Muscle of leg (tissue), 16 donors: Measurements from ENCODE around the gene TFPI2. TPM values are rescaled to one million over a fixed set of nuclear protein-coding genes. Genes with fewer than 3 reads are reported as not detected.

Source experiments
- DNase-seq: peaks from one replicate; pipeline ENCODE4 v3.0.0; 2013
- H3K27ac ChIP-seq: one replicate; pipeline ENCODE4 v1.5.1; 2013; ENCODE audit warnings: mild to moderate bottlenecking, low read length, control low read depth
- H3K27me3 ChIP-seq: one replicate; pipeline ENCODE4 v1.6.1; 2013; ENCODE audit warnings: low read length; ENCODE audit not compliant: control insufficient read depth, insufficient read depth
- H3K36me3 ChIP-seq: one replicate; pipeline ENCODE4 v1.6.1; 2013; ENCODE audit warnings: low read length; ENCODE audit not compliant: control insufficient read depth, insufficient read depth
- H3K4me1 ChIP-seq: one replicate; pipeline ENCODE4 v1.6.1; 2013; ENCODE audit warnings: low read length; ENCODE audit not compliant: control insufficient read depth, insufficient read depth
- H3K4me3 ChIP-seq: one replicate; pipeline ENCODE4 v1.5.1; 2013; ENCODE audit warnings: low read length, control low read depth
- H3K9me3 ChIP-seq: replicated peaks from 2 replicates; pipeline ENCODE4 v1.6.1; 2013; ENCODE audit warnings: low read depth, low read length; ENCODE audit not compliant: control insufficient read depth
- WGBS: methylation state at CpG from one replicate; pipeline ENCODE4 v1.1.5; 2013; ENCODE audit warnings: missing lambda C conversion rate; ENCODE audit not compliant: insufficient coverage; 5-methylcytosine and 5-hydroxymethylcytosine counted together
- long read RNA-seq, 11 donors: transcript quantifications; one replicate each; lab custom pipeline, GENCODE V29; 2026
- polyA plus RNA-seq, 8 donors: library from polyadenylated mRNA; unstranded; fragments of 120-200 nt; gene quantifications; one replicate each; pipeline versions ENCODE4 v1.2.1 to v1.2.3, GENCODE V29; 2013; ENCODE audit warnings: inconsistent platforms in 1 of 8, low replicate concordance in 1 of 8; ENCODE audit not compliant: insufficient read length in 8 of 8, insufficient read depth in 1 of 8
- total RNA-seq: library from RNA; stranded (reverse); fragments of 120-200 nt; gene quantifications from one replicate; pipeline ENCODE4 v1.2.4, GENCODE V29; 2013

Gene TFPI2, protein sequence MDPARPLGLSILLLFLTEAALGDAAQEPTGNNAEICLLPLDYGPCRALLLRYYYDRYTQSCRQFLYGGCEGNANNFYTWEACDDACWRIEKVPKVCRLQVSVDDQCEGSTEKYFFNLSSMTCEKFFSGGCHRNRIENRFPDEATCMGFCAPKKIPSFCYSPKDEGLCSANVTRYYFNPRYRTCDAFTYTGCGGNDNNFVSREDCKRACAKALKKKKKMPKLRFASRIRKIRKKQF
- 3.9 TPM for total RNA-seq
- polyA plus RNA-seq: 1 to 10 TPM; 1.5 to 4.9 (median 3.0) TPM
- long read RNA-seq, donor 1: 0 reads
- long read RNA-seq, donor 2: 0 reads
- long read RNA-seq, donor 3, partial matches to known transcripts: 0 of 1 reads
- long read RNA-seq, donor 3, other reads (novel, unspliced or antisense): 0 of 1 reads
- long read RNA-seq, donor 4: 0 reads
- long read RNA-seq, donor 5, transcript TFPI2-201 (5 exons, 2,445 nt): major isoform, 10 of 10 reads
- long read RNA-seq, donor 5, partial matches to known transcripts: 0 of 10 reads
- long read RNA-seq, donor 5, other reads (novel, unspliced or antisense): 0 of 10 reads
- long read RNA-seq, donor 6: 0 reads
- long read RNA-seq, donor 7, partial matches to known transcripts: 0 of 3 reads
- long read RNA-seq, donor 7, other reads (novel, unspliced or antisense): 0 of 3 reads
- long read RNA-seq, donor 8: 0 reads
- long read RNA-seq, donor 9: 0 reads
- long read RNA-seq, donor 10, partial matches to known transcripts: 0 of 4 reads
- long read RNA-seq, donor 10, other reads (novel, unspliced or antisense): 0 of 4 reads
- long read RNA-seq, donor 11, partial matches to known transcripts: 0 of 2 reads
- long read RNA-seq, donor 11, other reads (novel, unspliced or antisense): 0 of 2 reads

DNA sequence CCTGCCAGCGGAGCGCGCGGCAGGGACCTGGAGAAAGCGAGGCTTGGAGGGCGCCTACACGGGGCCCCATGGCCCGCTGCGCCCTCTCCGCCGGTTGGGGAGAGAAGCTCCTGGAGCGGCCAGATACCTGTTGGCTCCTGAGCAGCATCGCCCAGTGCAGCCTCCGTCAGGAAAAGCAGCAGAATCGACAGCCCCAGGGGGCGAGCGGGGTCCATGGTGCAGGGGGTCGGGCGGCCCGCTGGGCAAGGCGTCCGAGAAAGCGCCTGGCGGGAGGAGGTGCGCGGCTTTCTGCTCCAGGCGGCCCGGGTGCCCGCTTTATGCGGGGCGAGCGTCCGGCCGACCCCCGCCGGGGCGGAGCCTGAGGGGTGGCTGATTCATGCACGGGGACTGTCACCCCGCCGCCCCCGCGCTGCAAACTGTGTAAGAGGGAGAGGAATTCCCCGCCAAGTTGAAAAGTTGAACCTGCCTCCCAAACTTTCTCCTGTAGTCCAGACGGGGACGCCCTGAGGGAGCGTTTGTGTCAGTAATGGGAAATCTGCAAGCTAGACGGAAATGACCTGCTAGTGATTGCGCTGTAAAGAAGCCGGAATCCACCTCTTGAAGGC is at the start of gene TFPI2:
TSS of gene TFPI2 (minus strand) at position 290 of the 605 bp plus-strand sequence. CDS start at position 215, 75 bp downstream.
- Histone ChIP-seq H3K27ac (no peak within 1 kb of the TSS), H3K36me3 (no peaks in the 10 kb centered on the region), H3K4me3 (peak within 1 kb of the TSS; percentile 55), H3K27me3 (peaks cover 12% of the 10 kb centered on the region), H3K9me3 (no peaks in the 10 kb centered on the region), H3K4me1 (peaks cover 2% of the 10 kb centered on the region)
- WGBS: under 1% methylated on average over 48 of the region's 49 CpGs
- DNase-seq: peak; percentile 69

DNA sequence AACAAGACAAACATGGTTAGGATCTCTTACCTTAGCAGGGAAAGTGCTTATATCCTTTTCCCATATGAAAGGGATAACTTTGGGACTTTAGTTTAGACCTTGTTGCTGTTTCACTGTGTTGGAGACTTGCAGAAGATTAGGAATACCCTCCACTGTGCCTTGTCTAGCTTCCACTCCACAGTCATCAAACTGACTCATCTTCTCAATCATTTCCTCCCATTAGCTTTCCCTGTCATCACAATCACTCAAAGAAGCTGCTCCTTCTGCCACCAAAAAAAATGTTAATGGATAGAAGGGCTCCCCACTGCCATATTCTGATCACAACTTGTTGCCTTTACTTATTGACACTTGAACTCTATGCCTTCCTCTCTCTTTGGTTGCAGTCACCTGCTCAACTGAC is 47.7 kb upstream of the TFPI2 start:
- Histone ChIP-seq H3K27ac (no peak overlapping the region), H3K4me1 (no peaks in the 10 kb centered on the region), H3K36me3 (no peaks in the 10 kb centered on the region), H3K27me3 (no peaks in the 10 kb centered on the region), H3K4me3 (no peak overlapping the region), H3K9me3 (no peaks in the 10 kb centered on the region)
- DNase-seq: no peak

DNA sequence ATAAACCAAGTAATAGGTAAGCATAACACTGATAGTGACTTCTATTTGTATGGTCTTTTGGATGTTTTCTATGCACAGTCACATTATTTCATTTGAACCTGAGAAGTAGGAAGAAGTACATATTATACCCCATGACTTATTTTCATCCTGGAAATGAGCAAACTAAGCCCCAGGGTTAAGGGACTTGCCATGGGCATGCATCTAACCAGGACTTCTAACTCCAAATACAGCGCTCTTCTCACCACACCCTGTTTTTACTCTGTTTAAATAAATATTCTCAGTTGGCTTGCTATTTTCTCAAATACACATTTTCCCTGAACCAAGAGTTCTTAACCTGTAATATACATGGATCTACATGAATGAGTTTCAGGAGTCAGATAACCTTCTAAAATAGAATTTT is 47.3 kb upstream of the TFPI2 start:
- DNase-seq: no peak
- Histone ChIP-seq H3K27ac (no peak overlapping the region), H3K36me3 (no peaks in the 10 kb centered on the region), H3K27me3 (no peaks in the 10 kb centered on the region), H3K4me3 (no peak overlapping the region), H3K9me3 (no peaks in the 10 kb centered on the region), H3K4me1 (no peaks in the 10 kb centered on the region)
- no CpG with 5 or more reads among the region's 1 CpG for WGBS

DNA sequence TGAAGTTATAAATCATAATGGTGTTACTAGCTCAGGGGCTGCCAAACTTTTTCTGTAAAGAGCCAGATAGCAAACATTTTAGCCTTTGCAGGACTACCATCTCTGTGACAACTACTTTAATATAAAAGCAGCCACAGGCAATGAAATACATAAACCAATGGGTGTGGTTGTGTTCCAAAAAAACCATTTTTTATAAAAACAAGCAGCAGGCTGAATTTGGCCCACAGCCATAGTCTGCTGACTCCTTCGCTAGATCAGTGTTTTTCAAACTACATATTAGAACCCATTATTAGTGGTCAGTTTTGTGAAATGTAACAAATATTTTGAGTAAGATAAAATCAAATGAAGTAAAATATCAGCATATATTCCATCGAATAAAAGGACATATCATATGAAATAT is 44.5 kb upstream of the TFPI2 start:
- Histone ChIP-seq H3K4me3 (no peak overlapping the region), H3K9me3 (no peaks in the 10 kb centered on the region), H3K36me3 (no peaks in the 10 kb centered on the region), H3K4me1 (no peaks in the 10 kb centered on the region), H3K27me3 (no peaks in the 10 kb centered on the region), H3K27ac (no peak overlapping the region)
- DNase-seq: no peak
- WGBS: no CpG with 5 or more reads among the region's 2 CpGs

DNA sequence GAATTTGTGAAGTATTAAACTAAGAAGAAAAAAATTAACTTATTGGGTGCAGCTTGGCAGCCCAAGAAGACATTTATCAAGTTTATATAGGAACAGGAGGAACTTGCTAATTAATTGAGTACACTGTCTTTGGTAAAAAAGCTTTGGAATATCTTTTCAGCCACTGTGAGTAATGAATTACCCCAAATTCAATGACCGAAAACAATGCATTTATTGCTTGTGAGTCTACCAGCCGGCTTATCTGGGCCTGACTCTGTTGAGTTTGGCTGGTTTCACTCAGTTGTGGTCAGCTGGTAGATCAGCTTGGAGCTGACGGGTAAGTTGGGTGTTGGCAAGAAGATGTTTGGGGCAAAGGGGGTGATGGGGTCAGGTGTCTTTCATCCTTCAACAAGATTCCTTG is 42.6 kb upstream of the TFPI2 start:
- no peak overlapping the region for H3K4me3 ChIP-seq
- H3K27me3 ChIP-seq: no peaks in the 10 kb centered on the region
- no peaks in the 10 kb centered on the region for H3K36me3 ChIP-seq
- WGBS: 100% methylated on average over 3 of the region's 3 CpGs
- H3K4me1 ChIP-seq: no peaks in the 10 kb centered on the region
- DNase-seq: no peak
- no peaks in the 10 kb centered on the region for H3K9me3 ChIP-seq
- no peak overlapping the region for H3K27ac ChIP-seq

DNA sequence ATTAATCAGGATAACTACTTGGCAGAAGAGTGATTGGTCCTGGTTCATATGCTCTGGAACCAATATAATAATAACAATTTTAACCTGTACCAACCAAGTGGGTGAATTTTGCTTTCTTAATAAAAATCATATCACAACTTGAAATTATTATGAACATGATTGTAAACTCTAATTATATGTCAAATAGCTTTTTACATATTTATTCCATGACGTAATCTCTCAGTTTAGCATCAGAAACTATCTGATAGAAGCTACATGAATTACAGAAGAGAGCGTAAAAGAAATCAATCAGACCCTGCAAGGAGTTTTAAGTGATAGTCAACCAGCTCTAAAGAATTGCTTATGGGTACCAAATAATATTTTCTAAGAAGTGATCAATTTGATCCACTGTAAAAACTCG is 41.1 kb upstream of the TFPI2 start:
- WGBS: no CpG with 5 or more reads among the region's 3 CpGs
- no peak overlapping the region for H3K4me3 ChIP-seq
- H3K36me3 ChIP-seq: peaks cover 9% of the 10 kb centered on the region
- no peak for DNase-seq
- peaks cover 4% of the 10 kb centered on the region for H3K4me1 ChIP-seq
- H3K27me3 ChIP-seq: no peaks in the 10 kb centered on the region
- H3K27ac ChIP-seq: no peak overlapping the region
- H3K9me3 ChIP-seq: no peaks in the 10 kb centered on the region

DNA sequence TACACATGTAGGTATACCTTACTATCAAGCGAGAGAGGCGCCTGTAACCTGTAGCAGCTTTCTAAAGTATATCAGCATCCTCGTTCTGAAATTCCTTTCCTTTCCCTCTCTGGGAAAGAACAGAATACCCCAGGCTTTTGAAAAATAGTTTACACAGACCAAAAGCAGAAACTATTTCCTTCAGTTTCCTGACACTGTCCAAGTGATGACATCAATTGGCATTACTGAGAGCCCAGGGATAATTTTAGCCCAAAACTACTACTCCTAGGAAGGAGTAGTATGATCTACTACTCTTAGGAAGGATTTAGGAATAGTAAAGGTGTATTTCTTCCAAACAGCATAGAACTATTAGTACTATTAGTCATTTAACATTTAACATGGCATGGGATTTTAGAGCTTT is 37.0 kb upstream of the TFPI2 start:
- peak; percentile 86 for DNase-seq
- WGBS: 32% methylated on average over 3 of the region's 3 CpGs
- Histone ChIP-seq H3K27ac (peak overlapping the region; percentile 37), H3K4me3 (no peak overlapping the region), H3K4me1 (peaks cover 4% of the 10 kb centered on the region), H3K9me3 (no peaks in the 10 kb centered on the region), H3K36me3 (peaks cover 12% of the 10 kb centered on the region), H3K27me3 (no peaks in the 10 kb centered on the region)

DNA sequence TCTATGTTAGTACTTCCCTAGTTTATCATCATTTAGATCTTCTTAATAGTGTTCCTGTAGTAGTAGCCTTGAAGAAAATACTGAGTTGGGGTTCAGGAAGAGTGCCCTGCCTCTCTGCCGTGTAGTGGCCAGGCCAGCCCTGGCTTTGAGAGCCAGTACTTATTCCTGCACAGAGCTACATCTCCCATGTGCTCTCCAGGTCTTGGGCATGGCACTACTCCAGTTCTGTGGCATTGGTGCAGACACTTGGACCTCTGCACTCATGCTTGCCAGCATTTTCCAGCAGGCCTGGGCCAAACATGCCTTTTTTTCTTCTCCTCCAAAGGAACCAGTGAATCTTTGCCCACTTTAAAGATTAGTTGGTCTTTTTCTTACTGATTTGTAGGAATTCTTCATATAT is 36.2 kb upstream of the TFPI2 start:
- Histone ChIP-seq H3K4me3 (no peak overlapping the region), H3K27ac (no peak overlapping the region), H3K27me3 (no peaks in the 10 kb centered on the region), H3K9me3 (no peaks in the 10 kb centered on the region), H3K36me3 (peaks cover 12% of the 10 kb centered on the region), H3K4me1 (peaks cover 4% of the 10 kb centered on the region)
- no CpG with 5 or more reads among the region's 1 CpG for WGBS
- DNase-seq: no peak

DNA sequence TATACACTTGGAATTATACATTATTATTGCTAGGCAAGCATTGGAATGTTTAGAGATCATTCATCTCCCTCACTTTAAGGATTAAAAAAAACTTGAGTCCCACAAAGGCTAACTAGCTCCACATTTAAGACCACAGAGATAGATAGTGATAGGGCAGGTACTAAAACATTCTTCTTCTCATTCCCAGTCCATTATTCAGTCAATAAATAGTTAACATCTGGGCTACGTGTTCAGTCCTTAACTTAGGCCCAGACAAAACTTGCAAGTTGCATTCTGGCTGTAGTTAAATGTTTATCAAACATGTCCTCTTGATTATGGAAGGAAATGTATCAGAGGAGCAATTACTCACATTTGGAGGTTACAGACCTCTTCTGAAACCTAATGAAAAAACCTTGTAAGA is 33.4 kb upstream of the TFPI2 start:
- no peak for DNase-seq
- H3K36me3 ChIP-seq: peaks cover 12% of the 10 kb centered on the region
- H3K9me3 ChIP-seq: no peaks in the 10 kb centered on the region
- peak overlapping the region; percentile 99 for H3K27ac ChIP-seq
- peaks cover 4% of the 10 kb centered on the region for H3K4me1 ChIP-seq
- H3K27me3 ChIP-seq: no peaks in the 10 kb centered on the region
- no CpG with 5 or more reads among the region's 1 CpG for WGBS
- peak overlapping the region; percentile 81 for H3K4me3 ChIP-seq

DNA sequence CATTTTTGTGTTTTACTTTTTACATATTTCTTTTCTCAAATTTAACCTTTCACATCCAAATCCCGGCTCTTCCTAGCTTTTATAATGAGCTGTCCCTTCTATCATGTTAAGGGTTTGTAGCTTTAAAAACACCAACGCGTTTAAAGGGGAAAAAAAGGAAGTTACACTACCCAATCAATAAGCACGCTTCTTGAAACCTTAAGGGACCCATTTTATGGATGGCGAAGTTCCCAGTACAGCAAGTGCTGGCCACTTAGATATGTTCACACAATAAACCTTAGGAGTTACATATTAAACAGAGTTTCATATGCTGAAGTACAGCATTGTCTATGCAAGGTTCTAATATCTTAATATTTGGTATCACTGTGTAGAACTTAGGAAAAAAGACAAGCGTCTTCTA is 32.7 kb upstream of the TFPI2 start:
- Histone ChIP-seq H3K4me3 (peak overlapping the region; percentile 81), H3K36me3 (peaks cover 12% of the 10 kb centered on the region), H3K4me1 (peaks cover 4% of the 10 kb centered on the region), H3K27ac (peak overlapping the region; percentile 99), H3K9me3 (no peaks in the 10 kb centered on the region), H3K27me3 (no peaks in the 10 kb centered on the region)
- peak; percentile 96 for DNase-seq
- WGBS: no CpG with 5 or more reads among the region's 6 CpGs
